Neural cell (in vitro differentiated cells): ENCODE measurements around the gene SUFU.

Experiments
- EP300 ChIP-seq: fragments of 450-650 bp; conservative IDR thresholded peaks from 2 replicates; pipeline ENCODE4 v1.6.1; 2014; ENCODE audit warnings: antibody characterized with exemption, mild to moderate bottlenecking, moderate library complexity; ENCODE audit not compliant: poor library complexity, severe bottlenecking
- MXI1 ChIP-seq: fragments of 450-650 bp; conservative IDR thresholded peaks from 2 replicates; pipeline ENCODE4 v1.6.1; 2014; ENCODE audit warnings: antibody characterized with exemption, mild to moderate bottlenecking; ENCODE audit not compliant: poor library complexity, severe bottlenecking
- POLR2AphosphoS5 ChIP-seq: IDR thresholded peaks from 2 replicates; pipeline ENCODE4 v1.6.1; 2012
- TF ChIP-seq, protein P1 (sequence below): fragments of 450-650 bp; IDR thresholded peaks from 2 replicates; pipeline ENCODE4 v1.5.1; 2014; ENCODE audit warnings: antibody characterized with exemption, mild to moderate bottlenecking, moderate library complexity; ENCODE audit not compliant: poor library complexity, severe bottlenecking

GRCh38 chr10:102565793-102566192 is 62.0 kb downstream of the SUFU start:
- TF ChIP-seq POLR2AphosphoS5 = no peak
- TF ChIP-seq, protein P1, sequence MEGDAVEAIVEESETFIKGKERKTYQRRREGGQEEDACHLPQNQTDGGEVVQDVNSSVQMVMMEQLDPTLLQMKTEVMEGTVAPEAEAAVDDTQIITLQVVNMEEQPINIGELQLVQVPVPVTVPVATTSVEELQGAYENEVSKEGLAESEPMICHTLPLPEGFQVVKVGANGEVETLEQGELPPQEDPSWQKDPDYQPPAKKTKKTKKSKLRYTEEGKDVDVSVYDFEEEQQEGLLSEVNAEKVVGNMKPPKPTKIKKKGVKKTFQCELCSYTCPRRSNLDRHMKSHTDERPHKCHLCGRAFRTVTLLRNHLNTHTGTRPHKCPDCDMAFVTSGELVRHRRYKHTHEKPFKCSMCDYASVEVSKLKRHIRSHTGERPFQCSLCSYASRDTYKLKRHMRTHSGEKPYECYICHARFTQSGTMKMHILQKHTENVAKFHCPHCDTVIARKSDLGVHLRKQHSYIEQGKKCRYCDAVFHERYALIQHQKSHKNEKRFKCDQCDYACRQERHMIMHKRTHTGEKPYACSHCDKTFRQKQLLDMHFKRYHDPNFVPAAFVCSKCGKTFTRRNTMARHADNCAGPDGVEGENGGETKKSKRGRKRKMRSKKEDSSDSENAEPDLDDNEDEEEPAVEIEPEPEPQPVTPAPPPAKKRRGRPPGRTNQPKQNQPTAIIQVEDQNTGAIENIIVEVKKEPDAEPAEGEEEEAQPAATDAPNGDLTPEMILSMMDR = no peak
- TF ChIP-seq MXI1 = no peak
- TF ChIP-seq EP300 = no peak
